ENCODE results near the gene MED17.
A peak's percentile ranks its signal among the peaks of the same experiment; 100 is the strongest.

Gene MED17

GRCh38 chr11:93840981-93841380 lies 56.9 kb downstream of the MED17 start:
- in situ Hi-C loops (cut with HindIII; ENCODE audit: low pct_ligation_motif_present, low pct_unique_long_range_greater_than_20kb, low sequenced_read_pairs) = no loop called here
- no peak for DNase-seq

DNA sequence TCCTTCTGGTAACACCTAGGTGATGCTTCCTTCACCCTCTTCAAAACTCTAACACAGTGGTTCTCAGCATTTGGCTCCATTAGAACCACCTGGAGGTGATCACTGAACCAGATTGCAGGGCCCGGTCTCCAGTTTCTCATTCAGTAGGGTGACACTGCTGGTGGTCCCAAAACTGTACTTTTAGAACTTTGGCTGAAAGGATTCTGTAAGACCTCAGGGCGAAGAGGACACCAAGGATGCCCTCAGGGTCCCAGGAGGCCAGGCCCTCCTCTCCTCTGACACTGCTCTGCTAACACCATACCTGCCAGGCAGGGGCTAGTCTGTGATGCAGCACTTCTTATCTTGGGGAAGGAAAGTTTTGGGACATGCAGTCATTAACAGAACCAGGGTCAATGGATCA lies 57.4 kb downstream of the MED17 start:
- in situ Hi-C loops (cut with HindIII; ENCODE audit: low pct_ligation_motif_present, low pct_unique_long_range_greater_than_20kb, low sequenced_read_pairs) = no loop called here
- no peak for DNase-seq

DNA sequence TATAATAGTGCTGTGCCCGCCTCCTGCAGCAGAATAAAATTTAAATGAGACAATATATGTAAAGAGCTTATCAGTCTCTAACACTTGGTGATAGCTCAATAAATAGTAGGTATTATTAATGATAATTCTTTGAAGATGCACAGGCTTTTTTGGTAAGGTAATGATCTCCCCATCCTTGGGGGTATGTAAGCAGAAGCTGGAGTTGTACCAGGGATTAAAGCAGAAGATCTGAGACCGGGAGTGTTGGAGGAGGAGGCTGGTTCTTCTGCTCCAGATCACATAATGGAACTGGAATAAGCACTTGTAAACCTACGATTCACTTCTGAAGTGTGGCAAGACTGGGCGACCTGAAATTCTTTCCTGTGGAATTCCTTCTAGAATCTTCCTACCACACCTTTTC lies 58.0 kb downstream of the MED17 start:
- in situ Hi-C loops (cut with HindIII; ENCODE audit: low pct_ligation_motif_present, low pct_unique_long_range_greater_than_20kb, low sequenced_read_pairs) = no loop called here

GRCh38 chr11:93842461-93842860 lies 58.4 kb downstream of the MED17 start:
- peak; percentile 88 for DNase-seq
- in situ Hi-C loops (cut with HindIII; ENCODE audit: low pct_ligation_motif_present, low pct_unique_long_range_greater_than_20kb, low sequenced_read_pairs) = no loop called here

More for the DNA sequence above, 58.0 kb downstream of the MED17 start:
- no peak for DNase-seq

GRCh38 chr11:93843906-93844305 lies 59.8 kb downstream of the MED17 start:
- no peak for DNase-seq
- in situ Hi-C loops (cut with HindIII; ENCODE audit: low pct_ligation_motif_present, low pct_unique_long_range_greater_than_20kb, low sequenced_read_pairs) = no loop called here

DNA sequence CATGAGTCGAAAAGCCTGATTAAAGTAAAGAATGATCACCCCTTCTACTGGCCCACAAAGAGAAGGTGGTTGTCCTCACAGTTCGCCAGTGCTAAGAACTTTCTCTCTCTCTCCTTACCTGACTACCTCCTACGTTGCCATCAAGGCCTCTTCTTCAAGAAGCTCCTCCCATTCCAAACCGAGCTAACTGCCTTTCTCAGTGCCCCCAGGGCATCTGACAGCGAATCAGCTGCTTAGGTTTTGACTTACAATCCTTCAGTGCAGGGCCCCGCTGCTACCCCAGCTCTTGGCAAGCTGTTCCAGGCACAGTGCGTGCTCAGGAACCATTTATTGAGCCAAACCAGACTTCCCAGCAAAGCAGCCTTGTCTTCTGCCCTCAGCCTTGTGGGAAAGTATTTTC lies 60.5 kb downstream of the MED17 start:
- in situ Hi-C loops (cut with HindIII; ENCODE audit: low pct_ligation_motif_present, low pct_unique_long_range_greater_than_20kb, low sequenced_read_pairs) = no loop called here
- no peak for DNase-seq

DNA sequence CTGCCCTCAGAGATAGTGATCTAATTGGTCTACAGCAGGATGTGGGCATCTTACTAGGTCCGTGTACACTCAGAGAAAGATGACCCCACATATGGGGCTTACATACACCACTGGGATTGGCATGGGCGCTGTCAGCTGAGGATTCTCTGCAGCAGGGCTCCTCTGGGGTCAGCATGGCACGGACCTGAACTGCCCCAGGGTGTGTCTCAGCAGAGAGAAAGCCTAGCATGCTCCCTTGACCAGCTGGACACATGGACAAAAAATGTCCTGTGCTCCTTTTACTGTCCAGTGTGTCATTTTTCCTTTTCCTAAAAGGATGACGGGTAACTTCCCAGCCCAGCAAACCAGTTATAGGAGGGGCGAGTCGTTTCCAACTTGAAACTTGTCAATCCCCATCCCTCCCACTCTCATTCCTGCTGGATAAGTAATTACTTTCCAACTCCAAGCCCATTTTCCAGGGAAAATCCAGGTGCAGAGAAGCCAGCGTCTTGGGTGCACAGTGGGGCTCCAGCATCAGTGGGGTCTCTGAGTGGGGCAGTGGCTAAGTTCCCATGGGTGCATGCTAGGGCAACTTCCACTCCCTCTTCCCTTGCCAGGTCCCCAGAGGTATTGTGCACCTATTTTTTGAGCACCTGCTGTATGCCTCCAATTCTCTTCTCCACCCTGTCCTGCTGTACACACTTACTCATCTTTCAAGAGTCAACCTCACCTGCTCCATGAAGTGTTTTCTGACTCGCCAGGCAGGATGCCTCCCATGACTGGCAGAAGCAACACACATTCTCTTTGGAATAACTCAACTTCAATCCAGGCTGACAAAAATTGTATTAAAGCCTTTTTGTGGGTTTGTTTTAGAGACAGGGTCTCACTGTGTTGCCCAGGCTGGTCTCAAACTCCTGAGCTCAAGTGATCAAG lies 61.4 kb downstream of the MED17 start:
- no peak for DNase-seq
- in situ Hi-C loops (cut with HindIII; ENCODE audit: low pct_ligation_motif_present, low pct_unique_long_range_greater_than_20kb, low sequenced_read_pairs) = no loop called here

GRCh38 chr11:93846411-93846810 lies 62.3 kb downstream of the MED17 start:
- DNase-seq = no peak
- in situ Hi-C loops (cut with HindIII; ENCODE audit: low pct_ligation_motif_present, low pct_unique_long_range_greater_than_20kb, low sequenced_read_pairs) = no loop called here

DNA sequence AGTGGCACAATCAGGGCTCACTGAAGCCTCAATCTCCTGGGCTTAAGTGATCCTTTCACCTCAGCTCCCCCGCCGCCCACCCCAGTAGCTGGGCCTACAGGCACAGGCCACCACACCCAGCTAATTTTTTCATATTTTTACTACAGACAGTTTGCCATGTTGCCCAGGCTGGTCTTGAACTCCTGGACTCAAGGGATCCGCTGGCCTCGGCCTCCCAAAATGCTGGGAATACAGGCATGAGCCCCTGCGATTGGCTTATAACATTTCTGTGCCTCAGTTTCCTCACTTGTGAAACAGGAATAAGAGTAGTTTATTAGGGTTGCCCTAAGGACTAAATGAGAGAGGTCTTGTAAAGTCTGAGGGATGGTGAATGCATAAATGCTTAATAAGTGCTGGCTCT lies 65.1 kb downstream of the MED17 start:
- in situ Hi-C loops (cut with HindIII; ENCODE audit: low pct_ligation_motif_present, low pct_unique_long_range_greater_than_20kb, low sequenced_read_pairs) = no loop called here
- no peak for DNase-seq

- DNase-seq = peak; percentile 28
- in situ Hi-C loops (cut with HindIII; ENCODE audit: low pct_ligation_motif_present, low pct_unique_long_range_greater_than_20kb, low sequenced_read_pairs) = no loop called here
Measured at GRCh38 chr11:93849751-93850593, 65.9 kb downstream of the MED17 start.

GRCh38 chr11:93850594-93851018 lies 66.5 kb downstream of the MED17 start, which contains the start of gene VSTM5:
TSS of gene VSTM5 (minus strand) at chr11:93850618. CDS start at chr11:93850502, 116 bp downstream.
- DNase-seq = no peak

GRCh38 chr11:93852242-93852641 lies 68.2 kb downstream of the MED17 start:
- in situ Hi-C loops (cut with HindIII; ENCODE audit: low pct_ligation_motif_present, low pct_unique_long_range_greater_than_20kb, low sequenced_read_pairs) = no loop called here
- DNase-seq = no peak

More at GRCh38 chr11:93850594-93851018, 66.5 kb downstream of the MED17 start, which contains the start of gene VSTM5:
- in situ Hi-C loops (cut with HindIII; ENCODE audit: low pct_ligation_motif_present, low pct_unique_long_range_greater_than_20kb, low sequenced_read_pairs) = no loop called here

- DNase-seq = no peak
- in situ Hi-C loops (cut with HindIII; ENCODE audit: low pct_ligation_motif_present, low pct_unique_long_range_greater_than_20kb, low sequenced_read_pairs) = no loop called here
Measured at GRCh38 chr11:93857413-93858120, 73.5 kb downstream of the MED17 start.

GRCh38 chr11:93858121-93858775 lies 74.2 kb downstream of the MED17 start:
- in situ Hi-C loops (cut with HindIII; ENCODE audit: low pct_ligation_motif_present, low pct_unique_long_range_greater_than_20kb, low sequenced_read_pairs) = no loop called here
- DNase-seq = no peak

GRCh38 chr11:93861808-93862207 lies 77.7 kb downstream of the MED17 start:
- no peak for DNase-seq
- in situ Hi-C loops (cut with HindIII; ENCODE audit: low pct_ligation_motif_present, low pct_unique_long_range_greater_than_20kb, low sequenced_read_pairs) = no loop called here

Measured in ACHN (cell line).